Glomerular endothelial cell (primary cell): ENCODE data around the gene GABBR2. TPM values are rescaled to one million over a fixed set of nuclear protein-coding genes. Genes with fewer than 3 reads are reported as not detected.

ENCODE experiments used
- DNase-seq: peaks from one replicate; pipeline ENCODE4 v3.0.0-alpha.2; 2011; ENCODE audit warnings: low read depth, low spot score; ENCODE audit errors: extremely low read depth
- total RNA-seq: library from RNA; depleted of rRNA; stranded (reverse); fragments of >200 nt; gene quantifications from 2 replicates; pipeline ENCODE4 v1.2.3, GENCODE V29; 2015

GABBR2 gene
- total RNA-seq, 1 donor from 2014 or later: 3.3 TPM

- no peak for DNase-seq
Measured at GRCh38 chr9:98552331-98552730, 156.4 kb downstream of the GABBR2 start.

GRCh38 chr9:98551511-98552286, 157.0 kb downstream of the GABBR2 start:
- DNase-seq: no peak

GRCh38 chr9:98550206-98550820, 158.4 kb downstream of the GABBR2 start:
- DNase-seq: no peak

- DNase-seq: no peak
Measured at GRCh38 chr9:98549401-98549800, 159.3 kb downstream of the GABBR2 start.

- DNase-seq: no peak
Measured at GRCh38 chr9:98547606-98548005, 161.1 kb downstream of the GABBR2 start.

- no peak for DNase-seq
Measured at GRCh38 chr9:98545021-98545420, 163.7 kb downstream of the GABBR2 start.

- no peak for DNase-seq
Measured at GRCh38 chr9:98541684-98542230, 167.0 kb downstream of the GABBR2 start.

- DNase-seq: no peak
Measured at GRCh38 chr9:98540476-98540875, 168.3 kb downstream of the GABBR2 start.

- DNase-seq: no peak
Measured at GRCh38 chr9:98539954-98540353, 168.8 kb downstream of the GABBR2 start.

- DNase-seq: no peak
Measured at GRCh38 chr9:98538626-98539031, 170.1 kb downstream of the GABBR2 start.

GRCh38 chr9:98538203-98538602, 170.5 kb downstream of the GABBR2 start:
- no peak for DNase-seq

GRCh38 chr9:98536542-98537173, 172.1 kb downstream of the GABBR2 start:
- DNase-seq: no peak

- DNase-seq: no peak
Measured at GRCh38 chr9:98533866-98534265, 174.9 kb downstream of the GABBR2 start.

- DNase-seq: no peak
Measured at GRCh38 chr9:98533132-98533531, 175.6 kb downstream of the GABBR2 start.

GRCh38 chr9:98532574-98532973, 176.2 kb downstream of the GABBR2 start:
- DNase-seq: no peak

- DNase-seq: no peak
Measured at GRCh38 chr9:98532147-98532546, 176.6 kb downstream of the GABBR2 start.

- no peak for DNase-seq
Measured at GRCh38 chr9:98530806-98531386, 177.8 kb downstream of the GABBR2 start.

- DNase-seq: no peak
Measured at GRCh38 chr9:98530275-98530674, 178.5 kb downstream of the GABBR2 start.

- no peak for DNase-seq
Measured at GRCh38 chr9:98529841-98530240, 178.9 kb downstream of the GABBR2 start.

GRCh38 chr9:98523231-98523901, 185.4 kb downstream of the GABBR2 start:
- peak; percentile 29 for DNase-seq

GRCh38 chr9:98522487-98522886, 186.2 kb downstream of the GABBR2 start:
- no peak for DNase-seq
